Measurements from ENCODE around the gene MCAT.

Gene MCAT

GRCh38 chr22:43163241-43163795 lies 20.1 kb upstream of the MCAT start:
- TF ChIP-seq CTCF (IDR thresholded peaks at IDR 0.05; ENCODE audit: poor library complexity, severe bottlenecking): no peak
- ATAC-seq (ENCODE audit: low read depth) (peak; percentile 1; the same call in 2 of the 3 replicates), DNase-seq (ENCODE audit: low spot score) (no peak)
- Histone ChIP-seq H3K4me3 (ENCODE audit: severe bottlenecking) (no peak overlapping the region), H3K4me1 (ENCODE audit: insufficient read depth, poor library complexity, severe bottlenecking) (peaks cover 2% of the 10 kb centered on the region), H3K9me3 (ENCODE audit: severe bottlenecking) (no peaks in the 10 kb centered on the region), H3K27me3 (ENCODE audit: insufficient read depth, poor library complexity, severe bottlenecking) (no peaks in the 10 kb centered on the region), H3K36me3 (ENCODE audit: low read depth) (peaks cover 35% of the 10 kb centered on the region), H3K27ac (ENCODE audit: poor library complexity, severe bottlenecking) (peak overlapping the region; percentile 8)

- Histone ChIP-seq H3K4me1 (ENCODE audit: insufficient read depth, poor library complexity, severe bottlenecking) (peaks cover 2% of the 10 kb centered on the region), H3K4me3 (ENCODE audit: severe bottlenecking) (no peak overlapping the region), H3K27ac (ENCODE audit: poor library complexity, severe bottlenecking) (no peak overlapping the region), H3K27me3 (ENCODE audit: insufficient read depth, poor library complexity, severe bottlenecking) (no peaks in the 10 kb centered on the region), H3K36me3 (ENCODE audit: low read depth) (peaks cover 35% of the 10 kb centered on the region), H3K9me3 (ENCODE audit: severe bottlenecking) (no peaks in the 10 kb centered on the region)
- DNase-seq (ENCODE audit: low spot score) (peak; percentile 59), ATAC-seq (ENCODE audit: low read depth) (no peak)
- no peak for TF ChIP-seq CTCF (IDR thresholded peaks at IDR 0.05; ENCODE audit: poor library complexity, severe bottlenecking)
Measured at GRCh38 chr22:43162412-43163150, 19.4 kb upstream of the MCAT start.

GRCh38 chr22:43160497-43161126 lies 17.4 kb upstream of the MCAT start:
- no peaks in the 10 kb centered on the region for H3K27me3 ChIP-seq (ENCODE audit: insufficient read depth, poor library complexity, severe bottlenecking)
- H3K27ac ChIP-seq (ENCODE audit: poor library complexity, severe bottlenecking): no peak overlapping the region
- no peaks in the 10 kb centered on the region for H3K9me3 ChIP-seq (ENCODE audit: severe bottlenecking)
- H3K36me3 ChIP-seq (ENCODE audit: low read depth): peaks cover 37% of the 10 kb centered on the region
- ATAC-seq (ENCODE audit: low read depth) (no peak), DNase-seq (ENCODE audit: low spot score) (no peak)
- H3K4me3 ChIP-seq (ENCODE audit: severe bottlenecking): no peak overlapping the region
- peaks cover 2% of the 10 kb centered on the region for H3K4me1 ChIP-seq (ENCODE audit: insufficient read depth, poor library complexity, severe bottlenecking)
- no peak for TF ChIP-seq CTCF (IDR thresholded peaks at IDR 0.05; ENCODE audit: poor library complexity, severe bottlenecking)

GRCh38 chr22:43159484-43160178 lies 16.4 kb upstream of the MCAT start:
- peaks cover 37% of the 10 kb centered on the region for H3K36me3 ChIP-seq (ENCODE audit: low read depth)
- H3K27ac ChIP-seq (ENCODE audit: poor library complexity, severe bottlenecking): no peak overlapping the region
- H3K9me3 ChIP-seq (ENCODE audit: severe bottlenecking): no peaks in the 10 kb centered on the region
- H3K4me3 ChIP-seq (ENCODE audit: severe bottlenecking): no peak overlapping the region
- H3K27me3 ChIP-seq (ENCODE audit: insufficient read depth, poor library complexity, severe bottlenecking): no peaks in the 10 kb centered on the region
- H3K4me1 ChIP-seq (ENCODE audit: insufficient read depth, poor library complexity, severe bottlenecking): peaks cover 2% of the 10 kb centered on the region
- ATAC-seq (ENCODE audit: low read depth): no peak
- peak; percentile 12 for TF ChIP-seq CTCF (IDR thresholded peaks at IDR 0.05; ENCODE audit: poor library complexity, severe bottlenecking)
- no peak for DNase-seq (ENCODE audit: low spot score)

Measured in RWPE2 (cell line).